K562 (cell line): ENCODE measurements around the gene AGPAT2. TPM values are rescaled to one million over a fixed set of nuclear protein-coding genes. Genes with fewer than 3 reads are reported as not detected.

Experiments
- ARID1B ChIP-seq: fragments of 450-650 bp; IDR thresholded peaks from 2 replicates; pipeline ENCODE4 v1.6.1; 2016; ENCODE audit warnings: antibody characterized with exemption, mild to moderate bottlenecking, inconsistent platforms
- DMBX1 ChIP-seq: fragments of 250-450 bp; sonication (Bioruptor Pico); IDR thresholded peaks from 2 replicates; pipeline ENCODE4 v1.8.0; 2022; ENCODE audit warnings: inconsistent platforms, mild to moderate bottlenecking, moderate library complexity, borderline replicate concordance
- GMEB1 ChIP-seq: fragments of 250-450 bp; sonication (Bioruptor Pico); IDR thresholded peaks from 2 replicates; pipeline ENCODE4 v1.4.0; 2020; ENCODE audit warnings: mild to moderate bottlenecking
- MED1 ChIP-seq: sonication (generic); formaldehyde crosslinking; IDR thresholded peaks from 2 replicates; pipeline ENCODE4 v1.8.1; 2023; ENCODE audit warnings: missing genetic modification reagents, borderline replicate concordance
- NFATC3 ChIP-seq: fragments of 450-650 bp; IDR thresholded peaks from 2 replicates; pipeline ENCODE4 v1.6.1; 2017; ENCODE audit warnings: mild to moderate bottlenecking
- RBM15 ChIP-seq: fragments of 200-400 bp; formaldehyde crosslinking; IDR thresholded peaks from 2 replicates; pipeline ENCODE4 v1.6.1; 2018; ENCODE audit warnings: mild to moderate bottlenecking, low read length, moderate library complexity; ENCODE audit not compliant: insufficient read depth
- SMARCB1 ChIP-seq: IDR thresholded peaks from 2 replicates; pipeline ENCODE4 v1.6.1; 2011; ENCODE audit warnings: improper control_type of control experiment, low read depth; ENCODE audit not compliant: insufficient read length
- SNAPC5 ChIP-seq: fragments of 250-450 bp; sonication (Bioruptor Pico); IDR thresholded peaks from 2 replicates; pipeline ENCODE4 v1.8.0; 2021; ENCODE audit warnings: moderate library complexity, mild to moderate bottlenecking, inconsistent platforms
- SRSF7 ChIP-seq: fragments of 200-400 bp; formaldehyde crosslinking; optimal IDR thresholded peaks from 2 replicates; pipeline ENCODE3; 2017; ENCODE audit warnings: mild to moderate bottlenecking, low read depth, low read length
- THRB ChIP-seq: fragments of 450-650 bp; formaldehyde crosslinking; conservative IDR thresholded peaks from 2 replicates; pipeline ENCODE4 v1.4.0; 2022; ENCODE audit warnings: mild to moderate bottlenecking, missing genetic modification characterization
- TRIM24 ChIP-seq, 2 experiments: fragments of 450-650 bp; IDR thresholded peaks; 2 replicates each; pipeline ENCODE4 v1.6.1; 2016
- TSHZ1 ChIP-seq: fragments of 250-450 bp; sonication (Bioruptor Pico); IDR thresholded peaks from 2 replicates; pipeline ENCODE4 v1.4.0; 2020; ENCODE audit warnings: mild to moderate bottlenecking, moderate library complexity
- XRCC5 ChIP-seq: fragments of 200-400 bp; formaldehyde crosslinking; IDR thresholded peaks from 2 replicates; pipeline ENCODE4 v1.6.1; 2017; ENCODE audit warnings: low read depth, mild to moderate bottlenecking, low read length
- ZBTB49 ChIP-seq: sonication (generic); formaldehyde crosslinking; IDR thresholded peaks from 2 replicates; pipeline ENCODE4 v1.8.0; 2022; ENCODE audit warnings: missing genetic modification reagents, mild to moderate bottlenecking, borderline replicate concordance
- ZNF280A ChIP-seq: fragments of 450-650 bp; IDR thresholded peaks from 2 replicates; pipeline ENCODE4 v1.6.1; 2018; ENCODE audit warnings: mild to moderate bottlenecking, low read depth; ENCODE audit not compliant: partially characterized antibody
- polyA plus RNA-seq, 8 experiments: library from polyadenylated mRNA; depleted of rRNA in 4 of 8; stranded (reverse) in 5 of 8; unstranded in 3 of 8; fragments of >200 nt; fragmentation: Nextera tagmentation in 2 of 8; fragmentation: Illumina TruSeq in 1 of 8; extraction: Ambion mirVana in 2 of 8; extraction: Trizol in 1 of 8; gene quantifications; 2 replicates each; pipeline versions ENCODE4 v1.2.1 to v1.2.3, GENCODE V29; 2011 to 2014; ENCODE audit warnings: inconsistent platforms in 1 of 8, missing spikeins in 1 of 8
- total RNA-seq, 7 experiments: library from RNA; depleted of rRNA in 6 of 7; stranded (reverse); fragments of >200 nt in 6 of 7; fragmentation: Illumina TruSeq in 2 of 7; extraction: Trizol in 2 of 7; gene quantifications; 2 replicates each; pipeline versions ENCODE4 v1.2.1 to v1.2.3, GENCODE V29; 2011 to 2021; ENCODE audit warnings: low replicate concordance in 1 of 7

AGPAT2 gene
- total and polyA plus RNA-seq, 9 of the 15 experiments (the other 6 are each of a cell fraction or from before 2014, with no cell fraction given), result 0.13 to 54.5 (median 23.9) TPM

GRCh38 chr9:136693490-136694162 lies 6.4 kb upstream of the AGPAT2 start (continued):
- peak; percentile 65 for TF ChIP-seq ARID1B
- no peak for TF ChIP-seq ZBTB49 (CRISPR knock-in tag)
- TF ChIP-seq NFATC3, result no peak
- no peak for TF ChIP-seq ZNF280A
- TF ChIP-seq RBM15, result no peak
- no peak for TF ChIP-seq GMEB1 (CRISPR knock-in tag)
- no peak for TF ChIP-seq TSHZ1 (CRISPR knock-in tag)
- no peak for TF ChIP-seq SMARCB1
- TF ChIP-seq SNAPC5 (CRISPR knock-in tag), result no peak
- TF ChIP-seq MED1 (CRISPR knock-in tag), result no peak
- TF ChIP-seq TRIM24 (IDR thresholded peaks at IDR 0.05), result no peak
- no peak for TF ChIP-seq THRB (CRISPR knock-in tag)
- TF ChIP-seq DMBX1, result no peak
- no peak for TF ChIP-seq XRCC5
- TF ChIP-seq SRSF7, result no peak
